HepG2 (cell line): ENCODE results near the gene EEF1AKMT4. TPM values are rescaled to one million over a fixed set of nuclear protein-coding genes. Genes with fewer than 3 reads are reported as not detected.

Experiments
- ATAC-seq: fragments of 200-7000 bp; cut with Tn5 transposase; 3 replicates; pipeline ENCODE4 v1.9.1; 2020; ENCODE audit warnings: mild to moderate bottlenecking, moderate library complexity
- BruUV-seq: library from RNA; stranded (reverse); fragments of 400-500 nt; replicated peaks from 2 replicates; lab custom pipeline; 2021; lab: Mats Ljungman, UMichigan
- CTCF ChIA-PET: fragments of 300-600 bp; formaldehyde crosslinking; extraction: SDS; loops from one replicate; lab custom pipeline; 2021; ENCODE audit warnings: low total read pairs, inconsistent platforms, low intra/inter-chr PET ratio; lab: Yijun Ruan, JAX
- POLR2A ChIA-PET: fragments of 350-600 bp; sonication (Branson Sonifier 250); formaldehyde crosslinking; loops from one replicate; lab custom pipeline; 2020; ENCODE audit warnings: antibody characterized with exemption, inconsistent platforms; lab: Yijun Ruan, JAX
- DNase-seq: peaks from one replicate; pipeline ENCODE4 v3.0.0-alpha.2; 2015; ENCODE audit warnings: low spot score
- FAIRE-seq: peaks from 3 replicates; lab custom pipeline; 2011; peaks lifted over from hg19 to GRCh38; lab: Jason Lieb, UNC
- H2AFZ ChIP-seq: one replicate; pipeline ENCODE4 v1.6.1; 2011; ENCODE audit warnings: low read length, inconsistent platforms
- H3K27ac ChIP-seq: fragments of 300-600 bp; 3 replicates; pipeline ENCODE4 v1.8.0; 2011; ENCODE audit warnings: mixed run types, mild to moderate bottlenecking, mixed read lengths, low read length, inconsistent platforms; ENCODE audit not compliant: insufficient read depth; ENCODE audit errors: extremely low read length
- H3K27me3 ChIP-seq, 2 experiments: fragments of 200-600 bp in 1 of 2; 2 replicates in 1 of 2; 3 replicates in 1 of 2; pipeline versions ENCODE4 v1.6.0 to v1.8.0; 2011; ENCODE audit warnings: low read length in 2 of 2, mild to moderate bottlenecking in 2 of 2, moderate library complexity in 2 of 2, inconsistent platforms in 1 of 2; ENCODE audit not compliant: insufficient read depth in 2 of 2, control insufficient read depth in 1 of 2
- H3K36me3 ChIP-seq, 2 experiments: fragments of 200-600 bp in 1 of 2; replicated peaks in 1 of 2; 2 replicates in 1 of 2; 3 replicates in 1 of 2; pipeline versions ENCODE4 v1.5.1 to v1.8.0; 2011; ENCODE audit warnings: low read length in 2 of 2, inconsistent platforms in 1 of 2; ENCODE audit not compliant: insufficient read depth in 2 of 2, control insufficient read depth in 1 of 2
- H3K4me1 ChIP-seq: 2 replicates; pipeline ENCODE4 v1.5.1; 2012; ENCODE audit warnings: low read length, inconsistent platforms; ENCODE audit not compliant: insufficient read depth
- H3K4me2 ChIP-seq: 2 replicates; pipeline ENCODE4 v1.6.0; 2011; ENCODE audit warnings: low read depth, low read length, inconsistent platforms
- H3K4me3 ChIP-seq, 3 experiments: fragments of 200-600 bp in 1 of 3; sonication (generic), shearing (Covaris generic) in 1 of 3; replicated peaks in 1 of 3; 2 replicates each; pipeline ENCODE4 v1.5.1; 2011 to 2016; ENCODE audit warnings: low read length in 3 of 3, inconsistent platforms in 2 of 3, low read depth in 2 of 3, mild to moderate bottlenecking in 2 of 3, control low read depth in 1 of 3, mixed read lengths in 1 of 3; ENCODE audit not compliant: insufficient read depth in 1 of 3
- H3K79me2 ChIP-seq: one replicate; pipeline ENCODE4 v1.6.1; 2011; ENCODE audit warnings: low read length, inconsistent platforms; ENCODE audit not compliant: insufficient read depth
- H3K9ac ChIP-seq: 2 replicates; pipeline ENCODE4 v1.6.0; 2011; ENCODE audit warnings: mild to moderate bottlenecking, low read depth, low read length, inconsistent platforms; ENCODE audit not compliant: insufficient read depth
- H3K9me3 ChIP-seq: 2 replicates; pipeline ENCODE4 v1.5.1; 2012; ENCODE audit warnings: mild to moderate bottlenecking, low read length
- H4K20me1 ChIP-seq: 2 replicates; pipeline ENCODE4 v1.6.0; 2011; ENCODE audit warnings: inconsistent platforms, mild to moderate bottlenecking, low read length, moderate library complexity; ENCODE audit not compliant: insufficient read depth
- ARID4A ChIP-seq: sonication (generic); formaldehyde crosslinking; IDR thresholded peaks from 2 replicates; pipeline ENCODE4 v1.5.0; 2020; ENCODE audit warnings: mild to moderate bottlenecking, missing genetic modification reagents, borderline replicate concordance
- CENPBD1 ChIP-seq: sonication (generic); formaldehyde crosslinking; IDR thresholded peaks from 2 replicates; pipeline ENCODE4 v1.8.0; 2022; ENCODE audit warnings: missing genetic modification reagents, low read depth, mild to moderate bottlenecking, borderline replicate concordance
- EED ChIP-seq: sonication (generic); formaldehyde crosslinking; IDR thresholded peaks from 2 replicates; pipeline ENCODE4 v1.5.0; 2020; ENCODE audit warnings: mild to moderate bottlenecking, missing genetic modification reagents
- ELF4 ChIP-seq: sonication (generic); formaldehyde crosslinking; IDR thresholded peaks from 2 replicates; pipeline ENCODE4 v1.5.0; 2020; ENCODE audit warnings: missing genetic modification reagents, mild to moderate bottlenecking, moderate library complexity, borderline replicate concordance
- GLMP ChIP-seq: sonication (generic); formaldehyde crosslinking; IDR thresholded peaks from 2 replicates; pipeline ENCODE4 v1.9.0; 2021; ENCODE audit warnings: missing genetic modification reagents, mild to moderate bottlenecking, borderline replicate concordance
- HOXA9 ChIP-seq: sonication (generic); formaldehyde crosslinking; IDR thresholded peaks from 2 replicates; pipeline ENCODE4 v1.8.1; 2022; ENCODE audit warnings: missing genetic modification reagents, mild to moderate bottlenecking, moderate library complexity, borderline replicate concordance
- PRDM4 ChIP-seq: sonication (generic); formaldehyde crosslinking; IDR thresholded peaks from 2 replicates; pipeline ENCODE4 v1.9.0; 2021; ENCODE audit warnings: missing genetic modification reagents, borderline replicate concordance
- ZNF362 ChIP-seq: sonication (generic); formaldehyde crosslinking; IDR thresholded peaks from 2 replicates; pipeline ENCODE4 v1.4.0; 2020; ENCODE audit warnings: missing genetic modification reagents, mild to moderate bottlenecking, borderline replicate concordance
- ZNF672 ChIP-seq: sonication (generic); formaldehyde crosslinking; IDR thresholded peaks from 2 replicates; pipeline ENCODE4 v1.8.1; 2022; ENCODE audit warnings: missing genetic modification reagents
- WGBS: methylation state at CpG from one replicate; pipeline ENCODE4 v1.1.6; 2017; ENCODE audit warnings: low lambda C conversion rate; 5-methylcytosine and 5-hydroxymethylcytosine counted together
- in situ Hi-C: cut with HindIII; loops from 2 replicates; pipeline ENCODE4 v1.10.0; 2017; ENCODE audit warnings: low pct_unique_long_range_greater_than_20kb; ENCODE audit not compliant: extremely low pct_ligation_motif_present
- intact Hi-C: fragments of 100-400 bp; cut with micrococcal nuclease; formaldehyde crosslinking; loops from one replicate; pipeline ENCODE4 v1.10.0; 2022; ENCODE audit not compliant: unreplicated experiment
- polyA plus RNA-seq, 8 experiments: library from polyadenylated mRNA; depleted of rRNA in 3 of 8; stranded (reverse) in 7 of 8; unstranded in 1 of 8; fragments of >200 nt; fragmentation: Illumina TruSeq in 4 of 8; extraction: Trizol in 4 of 8; gene quantifications; 2 replicates each; pipeline versions ENCODE4 v1.2.1 to v1.2.3, GENCODE V29; 2011 to 2016; ENCODE audit warnings: low read depth in 4 of 8, missing spikeins in 1 of 8, mixed read lengths in 1 of 8; ENCODE audit not compliant: insufficient read depth in 1 of 8
- total RNA-seq, 5 experiments: library from RNA; depleted of rRNA; stranded (reverse); fragments of >200 nt; fragmentation: Illumina TruSeq; extraction: Trizol; gene quantifications; 2 replicates each; pipeline ENCODE4 v1.2.3, GENCODE V29; 2016; ENCODE audit warnings: low read depth in 1 of 5

EEF1AKMT4 gene
- total and polyA plus RNA-seq, 2 of the 13 experiments (the other 11 are each of a cell fraction or from before 2014, with no cell fraction given): 13.1 to 15.8 TPM

- TF ChIP-seq ARID4A: no peak
- TF ChIP-seq ELF4 (CRISPR knock-in tag): no peak
- 0 out of 2 replicates have a peak, but pooled peaks have one; percentile 22 for TF ChIP-seq EED
- TF ChIP-seq ZNF362 (CRISPR knock-in tag): no peak
Observed at GRCh38 chr3:184261854-184262763, 12.6 kb downstream of the EEF1AKMT4 start (continued).

- WGBS: 67% methylated on average over 2 of the region's 15 CpGs
- intact Hi-C loops (loop anchor here (2.0 kb wide), 1 partner anchor 36 kb away; the partner anchor contains the start of gene PSMD2), in situ Hi-C loops (no loop called here)
- peak overlapping the region; percentile 92 for H3K4me2 ChIP-seq
- H3K9ac ChIP-seq: no peak overlapping the region
- H3K79me2 ChIP-seq: no peaks in the 10 kb centered on the region
- H3K4me3 ChIP-seq: peak overlapping the region; percentile 18 to 73 (median 50); a peak in 3 of 6 replicates
- 0 out of 5 replicates have a peak, but pooled peaks cover 0 to 1% of the 10 kb centered on the region in 2 experiments for H3K36me3 ChIP-seq
- peaks cover 3 to 27% of the 10 kb centered on the region in 2 experiments for H3K27me3 ChIP-seq
- peaks cover 24% of the 10 kb centered on the region for H3K4me1 ChIP-seq
- BruUV-seq: no TSS peak
- CTCF ChIA-PET: no interaction called here
- DNase-seq (no peak), ATAC-seq (no peak), FAIRE-seq (no peak)
- no peak overlapping the region for H3K27ac ChIP-seq
- no peaks in the 10 kb centered on the region for H3K9me3 ChIP-seq
- peaks cover 12% of the 10 kb centered on the region; the same call in 1 of the 2 replicates for H4K20me1 ChIP-seq
- POLR2A ChIA-PET: interaction anchor here (1.0 to 1.5 kb wide), 2 partner anchors 13 to 22 kb away, joined by 4 read pairs; partner anchors contain the start of gene EEF1AKMT4
- H2AFZ ChIP-seq: no peak overlapping the region
- TF ChIP-seq GLMP: no peak
- TF ChIP-seq PRDM4 (CRISPR knock-in tag): no peak
- no peak for TF ChIP-seq ZNF672 (CRISPR knock-in tag)
- no peak for TF ChIP-seq CENPBD1 (CRISPR knock-in tag)
- no peak for TF ChIP-seq HOXA9
- no peak for TF ChIP-seq ELF4 (CRISPR knock-in tag)
Observed at GRCh38 chr3:184262764-184263179, 13.3 kb downstream of the EEF1AKMT4 start.
